MCF 10A (cell line): ENCODE results near the gene PLXDC2. TPM values are rescaled to one million over a fixed set of nuclear protein-coding genes. Genes with fewer than 3 reads are reported as not detected.

Source experiments
- BruUV-seq: library from RNA; stranded (reverse); fragments of 400-500 nt; replicated peaks from 2 replicates; lab custom pipeline; 2021; lab: Mats Ljungman, UMichigan
- CTCF ChIA-PET: fragments of 300-600 bp; sonication (Branson Sonifier 250); formaldehyde crosslinking; extraction: SDS; loops from one replicate; lab custom pipeline; 2021; ENCODE audit warnings: antibody characterized with exemption, inconsistent platforms; lab: Yijun Ruan, JAX
- POLR2A ChIA-PET: fragments of 300-600, 350-650 bp; sonication (Branson Sonifier 250); formaldehyde crosslinking; extraction: SDS; loops from one replicate; lab custom pipeline; 2020; ENCODE audit warnings: antibody characterized with exemption, inconsistent platforms; lab: Yijun Ruan, JAX
- DNase-seq: peaks from one replicate; pipeline ENCODE4 v3.0.0-alpha.2; 2018; ENCODE audit not compliant: unreplicated experiment
- H3K27ac Mint-ChIP-seq: one replicate; pipeline ENCODE4 v1.8.0; 2022; ENCODE audit warnings: mild to moderate bottlenecking, low read depth, mixed read lengths; ENCODE audit not compliant: unreplicated experiment
- H3K27me3 Mint-ChIP-seq: one replicate; pipeline ENCODE4 v1.8.0; 2022; ENCODE audit warnings: mixed read lengths; ENCODE audit not compliant: insufficient read depth, unreplicated experiment
- H3K36me3 Mint-ChIP-seq: one replicate; pipeline ENCODE4 v1.8.0; 2022; ENCODE audit warnings: mild to moderate bottlenecking, moderate library complexity, mixed read lengths; ENCODE audit not compliant: insufficient read depth, unreplicated experiment
- H3K4me1 Mint-ChIP-seq: one replicate; pipeline ENCODE4 v1.8.0; 2022; ENCODE audit warnings: mixed read lengths; ENCODE audit not compliant: insufficient read depth, unreplicated experiment
- H3K4me3 Mint-ChIP-seq: one replicate; pipeline ENCODE4 v1.8.0; 2022; ENCODE audit warnings: mild to moderate bottlenecking, moderate library complexity, mixed read lengths; ENCODE audit not compliant: unreplicated experiment
- H3K9me3 Mint-ChIP-seq: one replicate; pipeline ENCODE4 v1.8.0; 2022; ENCODE audit warnings: mixed read lengths; ENCODE audit not compliant: unreplicated experiment
- CTCF ChIP-seq: fragments of 200-600 bp; IDR thresholded peaks from one replicate; pipeline ENCODE4 v1.8.0; 2022; ENCODE audit warnings: antibody characterized with exemption, mild to moderate bottlenecking; ENCODE audit not compliant: unreplicated experiment
- intact Hi-C: fragments of 100-400 bp; cut with micrococcal nuclease; formaldehyde crosslinking; loops from 2 replicates; pipeline ENCODE4 v1.14.1; 2022
- total RNA-seq: library from RNA; stranded (reverse); gene quantifications from 2 replicates; pipeline ENCODE4 v1.2.3, GENCODE V29; 2022

PLXDC2 gene
- total RNA-seq, 1 experiment from 2014 or later = 23.3 TPM

GRCh38 chr10:19986591-19986990 lies 170.4 kb downstream of the PLXDC2 start:
- H3K27ac Mint-ChIP-seq = peak overlapping the region; percentile 13
- no TSS peak for BruUV-seq
- no peak for DNase-seq
- no peak overlapping the region for H3K4me3 Mint-ChIP-seq
- intact Hi-C loops = no loop called here
- no peaks in the 10 kb centered on the region for H3K9me3 Mint-ChIP-seq
- ChIA-PET POLR2A (no interaction called here), CTCF (interaction anchor here (0.9 kb wide), 1 partner anchor 12 kb away, joined by 4 read pairs; no protein-coding TSS in a partner anchor)
- no peak for TF ChIP-seq CTCF
- peaks cover under 1% of the 10 kb centered on the region for H3K4me1 Mint-ChIP-seq
- no peaks in the 10 kb centered on the region for H3K36me3 Mint-ChIP-seq
- no peaks in the 10 kb centered on the region for H3K27me3 Mint-ChIP-seq

- TF ChIP-seq CTCF = no peak
- ChIA-PET CTCF (interaction anchor here (0.6 kb wide), 1 partner anchor 156 kb away, joined by 3 read pairs; no protein-coding TSS in a partner anchor), POLR2A (no interaction called here)
- DNase-seq = no peak
- Mint-ChIP-seq H3K36me3 (no peaks in the 10 kb centered on the region), H3K27me3 (no peaks in the 10 kb centered on the region), H3K27ac (no peak overlapping the region), H3K4me3 (no peak overlapping the region), H3K4me1 (peaks cover 5% of the 10 kb centered on the region), H3K9me3 (no peaks in the 10 kb centered on the region)
- intact Hi-C loops = no loop called here
- BruUV-seq = no TSS peak
These were observed 171.7 kb downstream of the PLXDC2 start for GRCh38 chr10:19987931-19988330.

- no peak for DNase-seq
- POLR2A ChIA-PET = no interaction called here
- Mint-ChIP-seq H3K9me3 (no peaks in the 10 kb centered on the region), H3K4me3 (no peak overlapping the region), H3K27ac (no peak overlapping the region), H3K36me3 (no peaks in the 10 kb centered on the region), H3K27me3 (no peaks in the 10 kb centered on the region), H3K4me1 (peaks cover 7% of the 10 kb centered on the region)
- no TSS peak for BruUV-seq
- no peak for TF ChIP-seq CTCF
- CTCF ChIA-PET = no interaction called here
- intact Hi-C loops = loop anchor here (10.0 kb wide), 1 partner anchor 49 kb away; no protein-coding TSS in a partner anchor
These were observed 177.6 kb downstream of the PLXDC2 start for GRCh38 chr10:19993714-19994315.

GRCh38 chr10:19998482-19998881 lies 182.2 kb downstream of the PLXDC2 start:
- Mint-ChIP-seq H3K27ac (no peak overlapping the region), H3K36me3 (peaks cover 16% of the 10 kb centered on the region), H3K27me3 (no peaks in the 10 kb centered on the region), H3K9me3 (no peaks in the 10 kb centered on the region), H3K4me3 (no peak overlapping the region), H3K4me1 (peaks cover 14% of the 10 kb centered on the region)
- TF ChIP-seq CTCF = no peak
- intact Hi-C loops = loop anchor here (10.0 kb wide), 1 partner anchor 54 kb away; no protein-coding TSS in a partner anchor
- ChIA-PET CTCF (interaction anchor here (0.5 to 1.0 kb wide), 3 partner anchors 38 to 1127 kb away, joined by 3 to 4 read pairs (median 4); no protein-coding TSS in a partner anchor), POLR2A (interaction anchor here (0.6 to 1.2 kb wide), 3 partner anchors 9 to 181 kb away, joined by 3 to 4 read pairs (median 4); no protein-coding TSS in a partner anchor)
- no TSS peak for BruUV-seq
- no peak for DNase-seq
